ENCODE measurements around the gene CSPG4.
"Not testable (repeated sequence)": the region's sequence is repeated elsewhere in the genome, so short reads cannot be mapped to it uniquely, and the experiment has no call there.

DNA sequence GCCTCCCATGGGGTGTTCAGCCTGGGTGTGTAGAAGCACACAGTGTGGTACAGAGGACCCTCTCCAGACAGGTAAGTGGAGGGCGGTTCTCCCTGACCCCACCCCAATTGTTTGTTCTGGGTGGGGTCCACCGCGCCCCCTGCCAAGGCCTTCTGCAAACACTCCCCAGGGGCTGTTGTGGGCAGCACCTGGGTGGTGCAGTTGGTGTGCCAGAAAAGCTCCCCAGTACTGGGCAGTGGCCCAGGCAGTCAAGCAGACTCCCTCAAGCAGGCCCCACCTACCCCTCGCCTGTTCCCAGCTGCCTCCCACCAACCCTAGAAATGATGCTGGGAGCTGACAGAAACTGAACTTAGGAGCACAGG, 49.7 kb upstream of the CSPG4 start:
- TF ChIP-seq, protein P1, sequence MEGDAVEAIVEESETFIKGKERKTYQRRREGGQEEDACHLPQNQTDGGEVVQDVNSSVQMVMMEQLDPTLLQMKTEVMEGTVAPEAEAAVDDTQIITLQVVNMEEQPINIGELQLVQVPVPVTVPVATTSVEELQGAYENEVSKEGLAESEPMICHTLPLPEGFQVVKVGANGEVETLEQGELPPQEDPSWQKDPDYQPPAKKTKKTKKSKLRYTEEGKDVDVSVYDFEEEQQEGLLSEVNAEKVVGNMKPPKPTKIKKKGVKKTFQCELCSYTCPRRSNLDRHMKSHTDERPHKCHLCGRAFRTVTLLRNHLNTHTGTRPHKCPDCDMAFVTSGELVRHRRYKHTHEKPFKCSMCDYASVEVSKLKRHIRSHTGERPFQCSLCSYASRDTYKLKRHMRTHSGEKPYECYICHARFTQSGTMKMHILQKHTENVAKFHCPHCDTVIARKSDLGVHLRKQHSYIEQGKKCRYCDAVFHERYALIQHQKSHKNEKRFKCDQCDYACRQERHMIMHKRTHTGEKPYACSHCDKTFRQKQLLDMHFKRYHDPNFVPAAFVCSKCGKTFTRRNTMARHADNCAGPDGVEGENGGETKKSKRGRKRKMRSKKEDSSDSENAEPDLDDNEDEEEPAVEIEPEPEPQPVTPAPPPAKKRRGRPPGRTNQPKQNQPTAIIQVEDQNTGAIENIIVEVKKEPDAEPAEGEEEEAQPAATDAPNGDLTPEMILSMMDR (IDR thresholded peaks at IDR 0.05; ENCODE audit: low read depth, low read length, poor library complexity, severe bottlenecking): not testable (repeated sequence)
- TF ChIP-seq EZH2phosphoT487 (IDR thresholded peaks at IDR 0.05; ENCODE audit: borderline replicate concordance, low read length): not testable (repeated sequence)
